H1 (cell line): ENCODE measurements around the gene S100A16. TPM values are rescaled to one million over a fixed set of nuclear protein-coding genes. Genes with fewer than 3 reads are reported as not detected.
"Not testable (repeated sequence)": the region's sequence is repeated elsewhere in the genome, so short reads cannot be mapped to it uniquely, and the experiment has no call there.

Experiments used
- CTCF ChIA-PET: fragments of 300-600 bp; sonication (Branson Sonifier 250); formaldehyde crosslinking; loops from one replicate; lab custom pipeline; 2021; ENCODE audit not compliant: partially characterized antibody; lab: Charles Lee
- POLR2A ChIA-PET: fragments of 300-600 bp; sonication (Branson Sonifier 250); formaldehyde crosslinking; loops from one replicate; lab custom pipeline; 2021; ENCODE audit warnings: inconsistent platforms; ENCODE audit not compliant: partially characterized antibody; lab: Charles Lee
- DNase-seq, 2 experiments: peaks; one replicate each; pipeline versions ENCODE4 v3.0.0 to v3.0.0-alpha.2; 2010 to 2022; ENCODE audit warnings: low spot score in 2 of 2, low read depth in 1 of 2, mixed read lengths in 1 of 2
- FAIRE-seq: peaks from 2 replicates; lab custom pipeline; 2011; peaks lifted over from hg19 to GRCh38; lab: Jason Lieb, UNC
- H2AFZ ChIP-seq: 2 replicates; pipeline ENCODE4 v1.8.1; 2012; ENCODE audit warnings: low read length, inconsistent platforms
- H2AK5ac ChIP-seq: 2 replicates; pipeline ENCODE4 v1.6.1; 2013; ENCODE audit warnings: low read depth, low read length
- H2BK120ac ChIP-seq: replicated peaks from 2 replicates; pipeline ENCODE3; 2013; ENCODE audit warnings: low read depth, low read length, inconsistent platforms
- H2BK12ac ChIP-seq: 2 replicates; pipeline ENCODE4 v1.6.1; 2013; ENCODE audit warnings: low read depth, low read length
- H2BK15ac ChIP-seq: 2 replicates; pipeline ENCODE4 v1.6.1; 2013; ENCODE audit warnings: low read length
- H2BK20ac ChIP-seq: 2 replicates; pipeline ENCODE4 v1.6.1; 2013; ENCODE audit warnings: low read length
- H2BK5ac ChIP-seq: 2 replicates; pipeline ENCODE4 v1.6.1; 2013; ENCODE audit warnings: low read depth, low read length
- H3K14ac ChIP-seq: 2 replicates; pipeline ENCODE4 v1.6.1; 2013; ENCODE audit warnings: inconsistent platforms; ENCODE audit not compliant: insufficient read length
- H3K18ac ChIP-seq: 2 replicates; pipeline ENCODE4 v1.6.1; 2013; ENCODE audit warnings: low read length; ENCODE audit errors: extremely low read depth
- H3K23ac ChIP-seq: 2 replicates; pipeline ENCODE4 v1.6.1; 2013; ENCODE audit warnings: inconsistent platforms; ENCODE audit not compliant: insufficient read length
- H3K23me2 ChIP-seq: 2 replicates; pipeline ENCODE4 v1.6.1; 2013; ENCODE audit warnings: low read depth, low read length
- H3K27ac ChIP-seq: 2 replicates; pipeline ENCODE4 v1.6.1; 2011; ENCODE audit warnings: low read depth, low read length, inconsistent platforms
- H3K27me3 ChIP-seq, 4 experiments: replicated peaks in 1 of 4; 1 replicate in 1 of 4; 2 replicates in 3 of 4; pipeline versions ENCODE4 v1.6.1 to v1.8.1; 2011 to 2013; ENCODE audit warnings: low read length in 3 of 4, mild to moderate bottlenecking in 3 of 4, inconsistent platforms in 2 of 4, mixed read lengths in 2 of 4, moderate library complexity in 1 of 4; ENCODE audit not compliant: control insufficient read depth in 3 of 4, insufficient read depth in 3 of 4; ENCODE audit errors: extremely low read depth in 1 of 4
- H3K36me3 ChIP-seq, 4 experiments: 2 replicates each; pipeline versions ENCODE4 v1.6.1 to v1.8.1; 2011 to 2013; ENCODE audit warnings: mild to moderate bottlenecking in 4 of 4, low read length in 3 of 4, moderate library complexity in 2 of 4, control low read depth in 1 of 4, inconsistent platforms in 1 of 4; ENCODE audit not compliant: insufficient read depth in 4 of 4, control insufficient read depth in 2 of 4
- H3K4ac ChIP-seq: replicated peaks from 2 replicates; pipeline ENCODE3; 2013; ENCODE audit warnings: low read length, low read depth, mixed read lengths, inconsistent platforms; ENCODE audit not compliant: insufficient read length
- H3K4me1 ChIP-seq, 4 experiments: replicated peaks in 1 of 4; 1 replicate in 1 of 4; 2 replicates in 3 of 4; pipeline versions ENCODE4 v1.6.1 to v1.8.1; 2011 to 2013; ENCODE audit warnings: low read length in 3 of 4, inconsistent platforms in 2 of 4, mixed read lengths in 1 of 4; ENCODE audit not compliant: insufficient read depth in 4 of 4, control insufficient read depth in 3 of 4
- H3K4me2 ChIP-seq, 2 experiments: 2 replicates each; pipeline versions ENCODE4 v1.6.1 to v1.8.1; 2011 to 2013; ENCODE audit warnings: low read depth in 2 of 2, low read length in 2 of 2, control low read depth in 1 of 2, inconsistent platforms in 1 of 2, mild to moderate bottlenecking in 1 of 2; ENCODE audit not compliant: insufficient read depth in 1 of 2
- H3K4me3 ChIP-seq, 4 experiments: fragments of 200-600, 300-600 bp in 1 of 4; sonication (generic), shearing (Covaris generic), sonication (Bioruptor Twin) in 1 of 4; 2 replicates each; pipeline versions ENCODE4 v1.5.1 to v1.8.1; 2011 to 2016; ENCODE audit warnings: low read length in 4 of 4, low read depth in 3 of 4, control low read depth in 2 of 4, inconsistent platforms in 2 of 4, mild to moderate bottlenecking in 2 of 4, mixed read lengths in 1 of 4, moderate library complexity in 1 of 4; ENCODE audit not compliant: insufficient read depth in 2 of 4; ENCODE audit errors: extremely low read depth in 1 of 4
- H3K56ac ChIP-seq: replicated peaks from 2 replicates; pipeline ENCODE3; 2013; ENCODE audit warnings: low read depth, mild to moderate bottlenecking, mixed read lengths, low read length, inconsistent platforms; ENCODE audit not compliant: insufficient read length
- H3K79me1 ChIP-seq: 2 replicates; pipeline ENCODE4 v1.6.1; 2013; ENCODE audit warnings: low read depth, low read length, control low read depth
- H3K79me2 ChIP-seq, 2 experiments: 2 replicates each; pipeline versions ENCODE4 v1.6.1 to v1.8.1; 2012 to 2013; ENCODE audit warnings: low read length in 2 of 2, mild to moderate bottlenecking in 2 of 2, inconsistent platforms in 1 of 2; ENCODE audit not compliant: insufficient read depth in 2 of 2, control insufficient read depth in 1 of 2
- H3K9ac ChIP-seq, 4 experiments: replicated peaks in 1 of 4; 1 replicate in 1 of 4; 2 replicates in 3 of 4; pipeline versions ENCODE4 v1.6.1 to v1.8.1; 2011 to 2013; ENCODE audit warnings: low read depth in 3 of 4, low read length in 3 of 4, control low read depth in 2 of 4, mild to moderate bottlenecking in 2 of 4, moderate library complexity in 2 of 4, inconsistent platforms in 1 of 4; ENCODE audit errors: extremely low read depth in 1 of 4
- H3K9me3 ChIP-seq, 2 experiments: 2 replicates each; pipeline versions ENCODE4 v1.6.1 to v1.8.1; 2012 to 2013; ENCODE audit warnings: mild to moderate bottlenecking in 2 of 2, moderate library complexity in 2 of 2, control low read depth in 1 of 2, inconsistent platforms in 1 of 2, low read depth in 1 of 2, low read length in 1 of 2, mixed read lengths in 1 of 2; ENCODE audit not compliant: insufficient read depth in 2 of 2
- H4K20me1 ChIP-seq, 2 experiments: replicated peaks in 1 of 2; 2 replicates each; pipeline versions ENCODE3 to v1.8.1; 2011 to 2013; ENCODE audit warnings: inconsistent platforms in 2 of 2, low read length in 2 of 2, mild to moderate bottlenecking in 1 of 2; ENCODE audit not compliant: insufficient read depth in 2 of 2, control insufficient read depth in 1 of 2
- H4K5ac ChIP-seq: 2 replicates; pipeline ENCODE4 v1.6.1; 2013; ENCODE audit warnings: low read length, low read depth, mixed read lengths, inconsistent platforms; ENCODE audit not compliant: insufficient read length
- H4K8ac ChIP-seq: 2 replicates; pipeline ENCODE4 v1.8.0; 2013; ENCODE audit warnings: mild to moderate bottlenecking, moderate library complexity, low read length, inconsistent platforms; ENCODE audit not compliant: insufficient read depth; ENCODE audit errors: extremely low read depth
- H4K91ac ChIP-seq: replicated peaks from 2 replicates; pipeline ENCODE3; 2013; ENCODE audit warnings: low read length, mixed read lengths, inconsistent platforms; ENCODE audit not compliant: insufficient read length
- WGBS, 2 experiments: shearing (Covaris generic) in 1 of 2; methylation state at CpG; one replicate each; pipeline versions ENCODE4 v1.1.6 to v1.1.7; 2013 to 2015; ENCODE audit warnings: low lambda C conversion rate in 2 of 2, mixed read lengths in 2 of 2, inconsistent platforms in 1 of 2, low coverage in 1 of 2, missing lambda C conversion rate in 1 of 2; ENCODE audit not compliant: insufficient replicate concordance in 2 of 2, insufficient coverage in 1 of 2, insufficient read length in 1 of 2; ENCODE audit errors: extremely low coverage in 1 of 2, missing lambda C conversion rate in 1 of 2; 5-methylcytosine and 5-hydroxymethylcytosine counted together
- polyA plus RNA-seq, 7 experiments: library from polyadenylated mRNA; depleted of rRNA in 3 of 7; stranded (reverse) in 5 of 7; unstranded in 2 of 7; fragments of >200 nt in 5 of 7; fragments of 200-250 nt in 2 of 7; gene quantifications; 1 replicate in 5 of 7; 2 replicates in 1 of 7; 4 replicates in 1 of 7; pipeline versions ENCODE4 v1.2.1 to v1.2.3, GENCODE V29; 2011 to 2013; ENCODE audit warnings: missing spikeins in 2 of 7, mixed read lengths in 2 of 7
- total RNA-seq: library from RNA; stranded (reverse); fragmentation: NEBNext Ultra II Directional; extraction: Animal tissue kit (Norgen Biotek cat#: 25700); gene quantifications from 2 replicates; pipeline ENCODE4 v1.2.1, GENCODE V29; 2021

Gene S100A16
- total and polyA plus RNA-seq, 2 of the 8 experiments (the other 6 are each of a cell fraction or from before 2014, with no cell fraction given) = 14.9 to 61.4 TPM

DNA sequence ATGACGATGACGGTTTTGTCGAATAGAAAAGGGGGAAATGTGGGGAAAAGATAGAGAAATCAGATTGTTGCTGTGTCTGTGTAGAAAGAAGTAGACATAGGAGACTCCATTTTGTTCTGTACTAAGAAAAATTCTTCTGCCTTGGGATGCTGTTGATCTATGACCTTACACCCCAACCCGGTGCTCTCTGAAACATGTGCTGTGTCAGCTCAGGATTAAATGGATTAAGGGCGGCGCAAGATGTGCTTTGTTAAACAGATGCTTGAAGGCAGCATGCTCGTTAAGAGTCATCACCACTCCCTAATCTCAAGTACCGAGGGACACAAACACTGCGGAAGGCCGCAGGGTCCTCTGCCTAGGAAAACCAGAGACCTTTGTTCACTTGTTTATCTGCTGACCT, 37.4 kb downstream of the S100A16 start:
- H3K4ac ChIP-seq, H4K8ac ChIP-seq, H3K27ac ChIP-seq, H3K56ac ChIP-seq, H3K36me3 ChIP-seq, H4K91ac ChIP-seq, H2BK120ac ChIP-seq, H3K14ac ChIP-seq, H3K27me3 ChIP-seq, DNase-seq, H3K18ac ChIP-seq, H2AFZ ChIP-seq, H3K23me2 ChIP-seq, H3K9ac ChIP-seq, H3K79me1 ChIP-seq, H3K4me2 ChIP-seq, H4K20me1 ChIP-seq, H2BK12ac ChIP-seq, H2BK15ac ChIP-seq, H2BK20ac ChIP-seq, H2AK5ac ChIP-seq, H3K4me1 ChIP-seq, H2BK5ac ChIP-seq, H4K5ac ChIP-seq, FAIRE-seq, H3K79me2 ChIP-seq, H3K23ac ChIP-seq, H3K4me3 ChIP-seq: not testable (repeated sequence)
- H3K9me3 ChIP-seq = peaks cover 0 to 10% of the 10 kb centered on the region in 2 experiments; a peak in 1 of 4 replicates
- POLR2A ChIA-PET = interaction anchor here (1.0 to 1.6 kb wide), 2 partner anchors 39 to 58 kb away, joined by 3 to 5 read pairs; partner anchors contain the start of gene CHTOP
- 85% methylated on average over 7 of the region's 10 CpGs; no CpG with 5 or more reads in 1 of the 2 experiments for WGBS, 2 experiments
- CTCF ChIA-PET = interaction anchor here (1.9 to 5.7 kb wide), 5 partner anchors 40 to 222 kb away, joined by 4 to 64 read pairs (median 13); partner anchors contain the start of genes S100A14 and S100A16

DNA sequence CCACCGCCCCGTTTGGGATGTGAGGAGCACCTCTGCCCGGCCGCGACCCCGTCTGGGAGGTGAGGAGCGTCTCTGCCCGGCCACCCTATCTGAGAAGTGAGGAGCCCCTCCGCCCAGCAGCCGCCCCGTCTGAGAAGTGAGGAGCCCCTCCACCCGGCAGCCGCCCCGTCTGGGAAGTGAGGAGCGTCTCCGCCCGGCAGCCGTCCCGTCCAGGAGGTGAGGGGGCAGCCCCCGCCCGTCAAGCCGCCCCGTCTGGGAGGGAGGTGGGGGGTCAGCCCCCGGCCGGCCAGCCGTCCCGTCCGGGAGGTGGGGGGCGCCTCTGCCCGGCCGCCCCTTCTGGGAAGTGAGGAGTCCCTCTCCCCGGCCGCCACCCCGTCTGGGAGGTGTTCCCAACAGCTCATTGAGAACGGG, 37.9 kb downstream of the S100A16 start:
- H2BK5ac ChIP-seq, H3K4ac ChIP-seq, H3K23me2 ChIP-seq, H4K5ac ChIP-seq, H3K4me1 ChIP-seq, H4K91ac ChIP-seq, H2AK5ac ChIP-seq, H2BK15ac ChIP-seq, H3K23ac ChIP-seq, H3K9ac ChIP-seq, H3K79me1 ChIP-seq, H3K18ac ChIP-seq, H2BK120ac ChIP-seq, H3K79me2 ChIP-seq, H2BK12ac ChIP-seq, H2BK20ac ChIP-seq, H4K8ac ChIP-seq, H4K20me1 ChIP-seq, H2AFZ ChIP-seq, H3K4me2 ChIP-seq, H3K27me3 ChIP-seq, DNase-seq, H3K14ac ChIP-seq, FAIRE-seq, H3K27ac ChIP-seq, H3K56ac ChIP-seq, H3K4me3 ChIP-seq, H3K36me3 ChIP-seq: not testable (repeated sequence)
- peaks cover 0 to 10% of the 10 kb centered on the region in 2 experiments; a peak in 1 of 4 replicates for H3K9me3 ChIP-seq
- CTCF ChIA-PET = interaction anchor here (3.3 to 5.7 kb wide), 3 partner anchors 41 to 60 kb away, joined by 13 to 64 read pairs (median 28); partner anchors contain the start of genes S100A14 and S100A16
- POLR2A ChIA-PET = interaction anchor here (1.6 kb wide), 1 partner anchor 59 kb away, joined by 5 read pairs; the partner anchor contains the start of gene CHTOP
- WGBS, 2 experiments = 86% methylated on average over 10 of the region's 35 CpGs; no CpG with 5 or more reads in 1 of the 2 experiments
